Neural progenitor cell (in vitro differentiated cells): ENCODE results near the gene CYGB.

Source experiments
- EZH2 ChIP-seq: fragments of 200-600 bp; sonication (generic); IDR thresholded peaks from 2 replicates; pipeline ENCODE4 v1.6.1; 2017; ENCODE audit warnings: antibody characterized with exemption, mild to moderate bottlenecking, moderate library complexity
- EZH2phosphoT487 ChIP-seq: fragments of 200-600 bp; sonication (generic); IDR thresholded peaks from 2 replicates; pipeline ENCODE4 v1.6.1; 2017; ENCODE audit warnings: antibody characterized with exemption
- TF ChIP-seq, protein P1 (sequence below): fragments of 200-600 bp; sonication (generic); IDR thresholded peaks from 2 replicates; pipeline ENCODE4 v1.5.1; 2017; ENCODE audit warnings: antibody characterized with exemption, mild to moderate bottlenecking

DNA sequence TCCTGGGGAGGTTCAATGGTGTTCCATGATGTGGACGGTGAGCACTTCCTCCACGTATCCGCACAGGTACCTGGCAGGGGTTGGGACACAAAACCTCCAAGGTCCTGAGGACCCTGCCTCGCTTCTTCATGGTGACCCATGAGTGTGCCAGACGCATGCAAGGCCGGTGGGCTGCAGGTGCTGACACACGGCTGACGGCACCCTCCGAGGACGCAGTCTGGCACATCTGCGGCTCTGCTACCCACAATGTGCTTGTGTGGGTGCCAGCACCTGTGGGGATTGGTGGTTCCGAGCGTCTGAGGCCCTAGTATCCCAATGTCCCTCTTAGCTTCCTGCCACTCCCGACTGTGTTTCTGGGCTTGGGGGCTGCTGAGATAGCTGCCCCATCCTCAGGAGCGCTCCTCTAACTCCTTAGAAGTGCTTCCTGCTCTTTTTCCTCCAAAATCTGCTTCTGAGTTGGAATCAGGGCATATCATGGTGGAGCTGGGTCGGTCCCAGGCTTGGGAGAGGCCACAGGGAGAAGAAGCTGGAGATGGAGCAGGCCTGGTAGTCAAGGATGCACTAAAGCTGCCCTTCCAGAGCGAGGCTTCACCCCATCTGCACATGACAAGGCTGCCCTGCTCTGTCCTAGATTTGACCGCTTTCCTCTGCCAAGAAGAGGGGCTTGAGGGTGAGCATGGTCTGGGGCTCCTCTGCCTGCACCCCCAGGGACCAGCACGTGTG, 1.6 kb downstream of the CYGB start:
- no peak for TF ChIP-seq EZH2
- TF ChIP-seq, protein P1, sequence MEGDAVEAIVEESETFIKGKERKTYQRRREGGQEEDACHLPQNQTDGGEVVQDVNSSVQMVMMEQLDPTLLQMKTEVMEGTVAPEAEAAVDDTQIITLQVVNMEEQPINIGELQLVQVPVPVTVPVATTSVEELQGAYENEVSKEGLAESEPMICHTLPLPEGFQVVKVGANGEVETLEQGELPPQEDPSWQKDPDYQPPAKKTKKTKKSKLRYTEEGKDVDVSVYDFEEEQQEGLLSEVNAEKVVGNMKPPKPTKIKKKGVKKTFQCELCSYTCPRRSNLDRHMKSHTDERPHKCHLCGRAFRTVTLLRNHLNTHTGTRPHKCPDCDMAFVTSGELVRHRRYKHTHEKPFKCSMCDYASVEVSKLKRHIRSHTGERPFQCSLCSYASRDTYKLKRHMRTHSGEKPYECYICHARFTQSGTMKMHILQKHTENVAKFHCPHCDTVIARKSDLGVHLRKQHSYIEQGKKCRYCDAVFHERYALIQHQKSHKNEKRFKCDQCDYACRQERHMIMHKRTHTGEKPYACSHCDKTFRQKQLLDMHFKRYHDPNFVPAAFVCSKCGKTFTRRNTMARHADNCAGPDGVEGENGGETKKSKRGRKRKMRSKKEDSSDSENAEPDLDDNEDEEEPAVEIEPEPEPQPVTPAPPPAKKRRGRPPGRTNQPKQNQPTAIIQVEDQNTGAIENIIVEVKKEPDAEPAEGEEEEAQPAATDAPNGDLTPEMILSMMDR, result no peak
- no peak for TF ChIP-seq EZH2phosphoT487
